ENCODE results near the gene CSTF1.

GRCh38 chr20:56391596-56392131 is 781 bp upstream of the CSTF1 start:
- TF ChIP-seq CTCF (IDR thresholded peaks at IDR 0.05) (no peak), POLR2A (IDR thresholded peaks at IDR 0.05) (no peak)

Measured in prostate gland (tissue), 2 donors.